ENCODE measurements around the gene PDE2A. TPM values are rescaled to one million over a fixed set of nuclear protein-coding genes. Genes with fewer than 3 reads are reported as not detected.

PDE2A gene
- total RNA-seq, 1 donor, result 0.36 TPM

GRCh38 chr11:72665911-72666472 lies 8.2 kb downstream of the PDE2A start:
- Histone ChIP-seq H3K4me3 (ENCODE audit: insufficient read depth, low read length) (no peak overlapping the region), H4K20me1 (ENCODE audit: insufficient read depth, low read length) (peaks cover 3% of the 10 kb centered on the region), H3K27ac (ENCODE audit: low read depth, low read length) (no peak overlapping the region), H3K4me1 (ENCODE audit: insufficient read depth, low read length) (no peaks in the 10 kb centered on the region), H3K27me3 (ENCODE audit: insufficient read depth, low read length) (peaks cover 46% of the 10 kb centered on the region), H3K9me3 (ENCODE audit: low read depth, low read length) (no peaks in the 10 kb centered on the region), H3K79me2 (ENCODE audit: insufficient read depth, low read length) (no peaks in the 10 kb centered on the region), H2AFZ (ENCODE audit: low read length) (no peak overlapping the region), H3K4me2 (ENCODE audit: insufficient read depth, low read length) (no peak overlapping the region), H3K36me3 (ENCODE audit: insufficient read depth, low read length) (no peaks in the 10 kb centered on the region)
- TF ChIP-seq CTCF (IDR thresholded peaks at IDR 0.05; ENCODE audit: extremely low read depth, low read depth, low read length), result no peak
- DNase-seq (ENCODE audit: insufficient read length, low spot score, missing footprints), result peak; percentile 77

DNA sequence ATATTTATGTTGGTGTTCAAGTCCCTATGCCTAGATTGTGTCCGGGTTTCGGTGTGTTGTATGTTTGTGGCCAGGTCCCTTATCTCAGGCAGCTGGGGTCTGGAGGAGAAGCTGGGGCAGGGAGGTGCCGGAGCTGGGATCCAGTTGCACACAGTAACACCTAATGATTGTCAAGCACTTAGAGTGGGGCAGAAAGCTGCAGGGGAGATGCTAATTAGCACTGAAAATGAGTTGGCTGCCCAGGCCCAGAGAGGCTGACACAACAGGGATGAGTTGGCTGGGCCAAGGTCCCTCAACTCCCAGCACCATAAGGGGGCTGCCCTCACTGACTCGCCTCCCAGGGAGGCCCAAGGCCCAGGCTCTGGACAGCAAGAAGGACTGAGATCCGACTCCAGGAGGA lies 12.2 kb downstream of the PDE2A start:
- H3K4me2 ChIP-seq (ENCODE audit: insufficient read depth, low read length), result no peak overlapping the region
- no peak for TF ChIP-seq CTCF (IDR thresholded peaks at IDR 0.05; ENCODE audit: extremely low read depth, low read depth, low read length)
- peaks cover 3% of the 10 kb centered on the region for H4K20me1 ChIP-seq (ENCODE audit: insufficient read depth, low read length)
- H3K4me3 ChIP-seq (ENCODE audit: insufficient read depth, low read length), result no peak overlapping the region
- no peak overlapping the region for H2AFZ ChIP-seq (ENCODE audit: low read length)
- no peaks in the 10 kb centered on the region for H3K36me3 ChIP-seq (ENCODE audit: insufficient read depth, low read length)
- H3K4me1 ChIP-seq (ENCODE audit: insufficient read depth, low read length), result no peaks in the 10 kb centered on the region
- no peaks in the 10 kb centered on the region for H3K9me3 ChIP-seq (ENCODE audit: low read depth, low read length)
- H3K27me3 ChIP-seq (ENCODE audit: insufficient read depth, low read length), result peaks cover 48% of the 10 kb centered on the region
- H3K79me2 ChIP-seq (ENCODE audit: insufficient read depth, low read length), result no peaks in the 10 kb centered on the region
- no peak for DNase-seq (ENCODE audit: insufficient read length, low spot score, missing footprints)
- H3K27ac ChIP-seq (ENCODE audit: low read depth, low read length), result no peak overlapping the region

GRCh38 chr11:72661486-72661885 lies 12.7 kb downstream of the PDE2A start:
- Histone ChIP-seq H3K4me2 (ENCODE audit: insufficient read depth, low read length) (no peak overlapping the region), H2AFZ (ENCODE audit: low read length) (no peak overlapping the region), H3K4me1 (ENCODE audit: insufficient read depth, low read length) (no peaks in the 10 kb centered on the region), H4K20me1 (ENCODE audit: insufficient read depth, low read length) (peaks cover 1% of the 10 kb centered on the region), H3K27ac (ENCODE audit: low read depth, low read length) (no peak overlapping the region), H3K79me2 (ENCODE audit: insufficient read depth, low read length) (no peaks in the 10 kb centered on the region), H3K36me3 (ENCODE audit: insufficient read depth, low read length) (no peaks in the 10 kb centered on the region), H3K27me3 (ENCODE audit: insufficient read depth, low read length) (peaks cover 48% of the 10 kb centered on the region), H3K9me3 (ENCODE audit: low read depth, low read length) (no peaks in the 10 kb centered on the region), H3K4me3 (ENCODE audit: insufficient read depth, low read length) (no peak overlapping the region)
- DNase-seq (ENCODE audit: insufficient read length, low spot score, missing footprints), result peak; percentile 81
- no peak for TF ChIP-seq CTCF (IDR thresholded peaks at IDR 0.05; ENCODE audit: extremely low read depth, low read depth, low read length)

DNA sequence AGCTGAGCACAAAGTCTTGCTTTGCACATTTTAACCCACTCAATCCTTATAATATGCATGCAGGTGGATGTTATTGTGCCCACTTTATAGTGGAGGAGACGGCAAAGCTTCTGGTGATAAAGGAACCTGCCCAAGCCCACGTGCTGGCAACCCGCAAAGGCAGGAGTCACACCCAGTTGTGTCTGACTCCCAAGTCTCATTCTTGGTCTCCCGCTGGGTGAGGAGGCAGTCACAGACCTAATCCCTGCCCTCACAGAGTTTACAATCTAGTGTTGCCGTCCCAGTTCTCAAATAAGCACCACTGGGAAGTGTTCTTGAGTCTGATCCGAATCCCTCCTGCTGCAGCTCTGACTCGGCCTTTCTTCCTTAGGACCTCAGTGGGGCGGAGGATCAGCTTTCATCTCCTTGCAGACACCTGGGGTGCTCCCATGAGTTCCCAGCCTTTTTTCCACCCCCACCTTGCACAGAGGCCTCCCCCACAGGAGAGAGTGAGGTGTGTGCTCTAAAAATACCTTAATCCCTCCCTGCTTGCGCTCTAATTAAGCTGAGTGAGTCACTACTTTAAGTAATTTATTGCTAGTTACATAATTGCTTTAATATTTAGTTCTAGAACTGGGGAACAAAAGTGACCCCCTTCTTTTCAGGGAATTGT lies 15.1 kb downstream of the PDE2A start:
- no peak for DNase-seq (ENCODE audit: insufficient read length, low spot score, missing footprints)
- Histone ChIP-seq H4K20me1 (ENCODE audit: insufficient read depth, low read length) (no peaks in the 10 kb centered on the region), H3K4me3 (ENCODE audit: insufficient read depth, low read length) (no peak overlapping the region), H3K79me2 (ENCODE audit: insufficient read depth, low read length) (no peaks in the 10 kb centered on the region), H3K27ac (ENCODE audit: low read depth, low read length) (no peak overlapping the region), H3K9me3 (ENCODE audit: low read depth, low read length) (no peaks in the 10 kb centered on the region), H2AFZ (ENCODE audit: low read length) (no peak overlapping the region), H3K36me3 (ENCODE audit: insufficient read depth, low read length) (no peaks in the 10 kb centered on the region), H3K4me2 (ENCODE audit: insufficient read depth, low read length) (no peak overlapping the region), H3K27me3 (ENCODE audit: insufficient read depth, low read length) (peaks cover 49% of the 10 kb centered on the region), H3K4me1 (ENCODE audit: insufficient read depth, low read length) (no peaks in the 10 kb centered on the region)
- no peak for TF ChIP-seq CTCF (IDR thresholded peaks at IDR 0.05; ENCODE audit: extremely low read depth, low read depth, low read length)
